ENCODE results near the gene ESPN.

DNA sequence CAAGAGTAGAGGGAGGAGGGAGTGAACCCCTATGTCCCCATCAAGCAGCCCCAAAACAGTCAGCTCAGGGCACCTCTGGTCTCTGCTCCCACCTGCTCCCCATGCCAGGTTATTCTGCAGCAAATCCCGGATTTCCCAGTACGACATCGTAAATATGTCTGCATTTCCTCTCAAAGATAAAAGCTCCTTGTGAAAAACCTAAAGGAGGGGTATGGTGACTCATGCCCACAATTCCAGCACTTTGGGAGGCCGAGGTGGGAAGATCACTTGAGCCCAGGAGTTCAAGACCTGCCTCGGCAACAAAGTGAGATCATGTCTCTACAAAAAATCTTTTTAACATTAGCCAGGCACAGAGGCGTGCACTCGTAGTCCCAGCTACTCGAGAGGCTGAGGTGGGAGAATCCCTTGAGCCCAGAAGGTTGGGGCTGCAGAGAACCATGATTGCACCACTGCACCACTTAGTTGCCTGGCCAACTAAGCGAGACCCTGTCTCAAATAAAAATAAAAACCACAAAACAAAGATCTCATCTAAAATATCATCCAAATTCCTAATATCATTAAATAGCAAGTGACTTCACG is 38.1 kb upstream of the ESPN start:
- TF ChIP-seq CTCF (IDR thresholded peaks at IDR 0.05) (no peak), SIN3A (IDR thresholded peaks at IDR 0.05; ENCODE audit: borderline replicate concordance, insufficient read depth, low read depth, low read length) (no peak), POLR2AphosphoS5 (IDR thresholded peaks at IDR 0.05; ENCODE audit: low read depth, low read length) (no peak)
- TF ChIP-seq, protein P1, sequence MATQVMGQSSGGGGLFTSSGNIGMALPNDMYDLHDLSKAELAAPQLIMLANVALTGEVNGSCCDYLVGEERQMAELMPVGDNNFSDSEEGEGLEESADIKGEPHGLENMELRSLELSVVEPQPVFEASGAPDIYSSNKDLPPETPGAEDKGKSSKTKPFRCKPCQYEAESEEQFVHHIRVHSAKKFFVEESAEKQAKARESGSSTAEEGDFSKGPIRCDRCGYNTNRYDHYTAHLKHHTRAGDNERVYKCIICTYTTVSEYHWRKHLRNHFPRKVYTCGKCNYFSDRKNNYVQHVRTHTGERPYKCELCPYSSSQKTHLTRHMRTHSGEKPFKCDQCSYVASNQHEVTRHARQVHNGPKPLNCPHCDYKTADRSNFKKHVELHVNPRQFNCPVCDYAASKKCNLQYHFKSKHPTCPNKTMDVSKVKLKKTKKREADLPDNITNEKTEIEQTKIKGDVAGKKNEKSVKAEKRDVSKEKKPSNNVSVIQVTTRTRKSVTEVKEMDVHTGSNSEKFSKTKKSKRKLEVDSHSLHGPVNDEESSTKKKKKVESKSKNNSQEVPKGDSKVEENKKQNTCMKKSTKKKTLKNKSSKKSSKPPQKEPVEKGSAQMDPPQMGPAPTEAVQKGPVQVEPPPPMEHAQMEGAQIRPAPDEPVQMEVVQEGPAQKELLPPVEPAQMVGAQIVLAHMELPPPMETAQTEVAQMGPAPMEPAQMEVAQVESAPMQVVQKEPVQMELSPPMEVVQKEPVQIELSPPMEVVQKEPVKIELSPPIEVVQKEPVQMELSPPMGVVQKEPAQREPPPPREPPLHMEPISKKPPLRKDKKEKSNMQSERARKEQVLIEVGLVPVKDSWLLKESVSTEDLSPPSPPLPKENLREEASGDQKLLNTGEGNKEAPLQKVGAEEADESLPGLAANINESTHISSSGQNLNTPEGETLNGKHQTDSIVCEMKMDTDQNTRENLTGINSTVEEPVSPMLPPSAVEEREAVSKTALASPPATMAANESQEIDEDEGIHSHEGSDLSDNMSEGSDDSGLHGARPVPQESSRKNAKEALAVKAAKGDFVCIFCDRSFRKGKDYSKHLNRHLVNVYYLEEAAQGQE (IDR thresholded peaks at IDR 0.05; ENCODE audit: insufficient read depth in 1 of 2, low read depth in 2 of 2, low read length in 1 of 2): no peak

All from Panc1 (cell line).